Gastrocnemius medialis (tissue), 4 donors: Measurements from ENCODE around the gene ZDHHC7. TPM values are rescaled to one million over a fixed set of nuclear protein-coding genes. Genes with fewer than 3 reads are reported as not detected.
A peak's percentile ranks its signal among the peaks of the same experiment; 100 is the strongest.
"Not testable (repeated sequence)": the region's sequence is repeated elsewhere in the genome, so short reads cannot be mapped to it uniquely, and the experiment has no call there.

Source experiments
- ATAC-seq, 2 donors: fragments of 150-250 bp; one replicate each; pipeline ENCODE4 v1.9.1; 2016
- DNase-seq, 2 donors: peaks; one replicate each; pipeline ENCODE4 v3.0.0-alpha.2; 2019
- H3K27ac ChIP-seq, 4 donors: fragments of 200-600 bp; sonication (generic); 1 replicate in 1 of 4; 2 replicates in 3 of 4; pipeline ENCODE4 v1.5.1; 2016 to 2018; ENCODE audit warnings: mild to moderate bottlenecking in 2 of 4, moderate library complexity in 1 of 4
- H3K27me3 ChIP-seq, 3 donors: fragments of 200-600 bp; sonication (generic) in 2 of 3; 1 replicate in 1 of 3; 2 replicates in 2 of 3; pipeline versions ENCODE4 v1.5.1 to v1.6.0; 2016 to 2019; ENCODE audit warnings: mild to moderate bottlenecking in 1 of 3, moderate library complexity in 1 of 3
- H3K36me3 ChIP-seq, 2 donors: fragments of 200-600 bp; sonication (generic) in 1 of 2; one replicate each; pipeline ENCODE4 v1.5.1; 2017 to 2018
- H3K4me1 ChIP-seq, 2 donors: fragments of 200-600 bp; sonication (generic) in 1 of 2; one replicate each; pipeline ENCODE4 v1.5.1; 2016 to 2017; ENCODE audit warnings: mild to moderate bottlenecking in 2 of 2
- H3K4me3 ChIP-seq, 4 donors: fragments of 200-600 bp; sonication (generic) in 3 of 4; 1 replicate in 1 of 4; 2 replicates in 3 of 4; pipeline ENCODE4 v1.5.1; 2016 to 2019; ENCODE audit warnings: mild to moderate bottlenecking in 2 of 4
- H3K9me3 ChIP-seq, 3 donors: fragments of 200-600 bp; sonication (generic) in 2 of 3; 1 replicate in 1 of 3; 2 replicates in 2 of 3; pipeline ENCODE4 v1.5.1; 2016 to 2019
- CTCF ChIP-seq, 5 experiments: fragments of 450-650 bp in 3 of 5; fragments of 200-600 bp in 2 of 5; sonication (generic) in 2 of 5; IDR thresholded peaks in 4 of 5; conservative IDR thresholded peaks in 1 of 5; 1 replicate in 4 of 5; 2 replicates in 1 of 5; pipeline ENCODE4 v1.5.1; 2016 to 2019; ENCODE audit warnings: antibody characterized with exemption in 5 of 5, mild to moderate bottlenecking in 3 of 5, moderate library complexity in 3 of 5
- POLR2A ChIP-seq, 2 donors: fragments of 450-650 bp; IDR thresholded peaks; one replicate each; pipeline ENCODE4 v1.6.1; 2017; ENCODE audit warnings: antibody characterized with exemption in 2 of 2, mild to moderate bottlenecking in 2 of 2, moderate library complexity in 2 of 2
- in situ Hi-C, 4 donors: fragments of 200-750 bp; cut with MboI; loops; one replicate each; pipeline versions ENCODE4 v1.15.0 to v1.8.0; 2017; ENCODE audit warnings: low sequenced_read_pairs in 4 of 4
- intact Hi-C: fragments of 100-400 bp; cut with DNase I; formaldehyde crosslinking; loops from one replicate; pipeline ENCODE4 v1.15.1; 2023; ENCODE audit warnings: low total_unique reads
- total RNA-seq, 4 donors: library from RNA; depleted of rRNA; stranded (reverse); fragments of >200 nt; gene quantifications; one replicate each; pipeline versions ENCODE4 v1.1.0 to v1.2.3, GENCODE V29; 2016

ZDHHC7 gene
- total RNA-seq, 4 donors from 2014 or later = 55.0 to 93.5 (median 68.4) TPM

- no peak for ATAC-seq
- intact Hi-C loops = no loop called here
Observed at GRCh38 chr16:85034591-85035433, 23.5 kb upstream of the ZDHHC7 start.

GRCh38 chr16:85033171-85033570 lies 21.8 kb upstream of the ZDHHC7 start:
- TF ChIP-seq POLR2A (IDR thresholded peaks at IDR 0.05) (no peak), CTCF (IDR thresholded peaks at IDR 0.05 in 4 of 5, conservative IDR thresholded peaks at IDR 0.05 in 1 of 5) (no peak)
- Histone ChIP-seq H3K4me1 (peaks cover 6 to 23% of the 10 kb centered on the region in 2 donors), H3K4me3 (no peak overlapping the region), H3K27me3 (no peaks in the 10 kb centered on the region), H3K9me3 (no peaks in the 10 kb centered on the region), H3K36me3 (no peaks in the 10 kb centered on the region), H3K27ac (no peak overlapping the region)
- in situ Hi-C loops (no loop called here), intact Hi-C loops (no loop called here)
- DNase-seq = no peak
- ATAC-seq = no peak

More at GRCh38 chr16:85034591-85035433, 23.5 kb upstream of the ZDHHC7 start:
- Histone ChIP-seq H3K4me3 (no peak overlapping the region), H3K9me3 (no peaks in the 10 kb centered on the region), H3K36me3 (no peaks in the 10 kb centered on the region), H3K27ac (no peak overlapping the region), H3K4me1 (peaks cover 0 to 8% of the 10 kb centered on the region in 2 donors), H3K27me3 (no peaks in the 10 kb centered on the region)
- TF ChIP-seq POLR2A (IDR thresholded peaks at IDR 0.05) (no peak), CTCF (IDR thresholded peaks at IDR 0.05 in 4 of 5, conservative IDR thresholded peaks at IDR 0.05 in 1 of 5) (no peak)
- DNase-seq = no peak
- in situ Hi-C loops = no loop called here

GRCh38 chr16:85032187-85032586 lies 20.9 kb upstream of the ZDHHC7 start:
- H3K4me3 ChIP-seq, H3K27ac ChIP-seq, in situ Hi-C loops, H3K36me3 ChIP-seq, intact Hi-C loops, H3K9me3 ChIP-seq, H3K27me3 ChIP-seq, ATAC-seq, DNase-seq: not testable (repeated sequence)
- H3K4me1 ChIP-seq = peaks cover 9 to 25% of the 10 kb centered on the region in 2 donors

- peaks cover 17 to 31% of the 10 kb centered on the region in 2 donors for H3K4me1 ChIP-seq
- ATAC-seq = no peak
- intact Hi-C loops (no loop called here), in situ Hi-C loops (no loop called here)
- H3K4me3 ChIP-seq = no peak overlapping the region
- no peaks in the 10 kb centered on the region for H3K9me3 ChIP-seq
- H3K27ac ChIP-seq = peak overlapping the region in 1 of 4 donors; percentile 57
- TF ChIP-seq CTCF (IDR thresholded peaks at IDR 0.05 in 4 of 5, conservative IDR thresholded peaks at IDR 0.05 in 1 of 5) = no peak
- no peak for TF ChIP-seq POLR2A (IDR thresholded peaks at IDR 0.05)
- no peaks in the 10 kb centered on the region for H3K27me3 ChIP-seq
- no peaks in the 10 kb centered on the region for H3K36me3 ChIP-seq
- DNase-seq = no peak
Observed at GRCh38 chr16:85031451-85031850, 20.1 kb upstream of the ZDHHC7 start.

- ATAC-seq = no peak
Observed at GRCh38 chr16:85029981-85030401, 18.7 kb upstream of the ZDHHC7 start.

More at GRCh38 chr16:85029981-85030401, 18.7 kb upstream of the ZDHHC7 start:
- in situ Hi-C loops = no loop called here
- TF ChIP-seq POLR2A (IDR thresholded peaks at IDR 0.05) = no peak
- peaks cover 22 to 31% of the 10 kb centered on the region in 2 donors for H3K4me1 ChIP-seq
- no peaks in the 10 kb centered on the region for H3K9me3 ChIP-seq
- intact Hi-C loops = no loop called here
- H3K27me3 ChIP-seq = no peaks in the 10 kb centered on the region
- no peak overlapping the region for H3K4me3 ChIP-seq
- no peak for DNase-seq
- H3K27ac ChIP-seq = no peak overlapping the region
- H3K36me3 ChIP-seq = no peaks in the 10 kb centered on the region
